D721Med (cell line): ENCODE data around the gene GANC.

Experiments
- DNase-seq: peaks from one replicate; pipeline ENCODE4 v3.0.0; 2011; ENCODE audit warnings: low spot score; ENCODE audit not compliant: insufficient read length
- FAIRE-seq: peaks from 2 replicates; lab custom pipeline; 2011; peaks lifted over from hg19 to GRCh38; lab: Jason Lieb, UNC
- CTCF ChIP-seq: IDR thresholded peaks from 2 replicates; pipeline ENCODE4 v1.5.1; 2012; ENCODE audit warnings: mild to moderate bottlenecking, control low read depth; ENCODE audit not compliant: insufficient read depth; ENCODE audit errors: missing control alignments

The GANC gene

DNA sequence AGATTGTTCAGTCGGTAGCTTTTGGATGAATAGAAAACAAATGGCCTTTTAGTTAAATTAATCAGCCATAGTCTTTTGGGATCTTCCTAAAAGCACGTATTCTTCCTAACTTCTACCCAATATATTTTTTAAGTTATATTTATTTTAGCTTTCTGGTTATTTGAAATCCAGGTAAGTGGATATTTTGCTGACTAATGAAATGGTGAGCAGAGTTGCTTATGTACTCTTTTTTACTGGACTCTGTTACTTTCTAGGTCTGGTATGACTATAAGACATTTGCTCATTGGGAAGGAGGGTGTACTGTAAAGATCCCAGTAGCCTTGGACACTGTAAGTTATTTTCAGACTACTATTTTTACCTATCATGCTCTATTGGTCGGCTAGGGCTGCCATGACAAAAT, 72.5 kb downstream of the GANC start:
- no peak for DNase-seq
- TF ChIP-seq CTCF: no peak
- FAIRE-seq: no peak

- FAIRE-seq (no peak), DNase-seq (no peak)
- TF ChIP-seq CTCF: no peak
Observed at GRCh38 chr15:42348083-42348482, 75.1 kb downstream of the GANC start.

DNA sequence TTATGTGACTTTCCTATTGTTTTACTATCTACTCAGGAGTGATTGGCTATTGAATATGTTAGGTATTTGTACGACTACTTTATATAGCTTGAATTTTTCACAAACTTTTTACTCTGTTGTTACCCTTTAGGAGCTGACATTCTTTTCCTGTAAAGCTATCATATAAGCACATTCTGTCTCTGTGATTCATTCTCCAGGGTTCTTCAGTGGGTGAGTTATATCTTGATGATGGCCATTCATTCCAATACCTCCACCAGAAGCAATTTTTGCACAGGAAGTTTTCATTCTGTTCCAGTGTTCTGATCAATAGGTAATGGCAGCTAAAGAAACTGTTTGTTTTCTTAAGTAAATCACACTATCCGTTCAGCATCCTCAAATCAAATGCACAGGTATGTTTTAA, 76.2 kb downstream of the GANC start:
- TF ChIP-seq CTCF: no peak
- DNase-seq (no peak), FAIRE-seq (no peak)

- TF ChIP-seq CTCF: no peak
Observed at GRCh38 chr15:42352401-42352800, 79.4 kb downstream of the GANC start.

GRCh38 chr15:42353061-42353460, 80.1 kb downstream of the GANC start:
- no peak for TF ChIP-seq CTCF
- no peak for FAIRE-seq
- no peak for DNase-seq

More at GRCh38 chr15:42352401-42352800, 79.4 kb downstream of the GANC start:
- no peak for FAIRE-seq
- no peak for DNase-seq

- no peak for DNase-seq
- no peak for FAIRE-seq
Observed at GRCh38 chr15:42354824-42355223, 81.8 kb downstream of the GANC start.

DNA sequence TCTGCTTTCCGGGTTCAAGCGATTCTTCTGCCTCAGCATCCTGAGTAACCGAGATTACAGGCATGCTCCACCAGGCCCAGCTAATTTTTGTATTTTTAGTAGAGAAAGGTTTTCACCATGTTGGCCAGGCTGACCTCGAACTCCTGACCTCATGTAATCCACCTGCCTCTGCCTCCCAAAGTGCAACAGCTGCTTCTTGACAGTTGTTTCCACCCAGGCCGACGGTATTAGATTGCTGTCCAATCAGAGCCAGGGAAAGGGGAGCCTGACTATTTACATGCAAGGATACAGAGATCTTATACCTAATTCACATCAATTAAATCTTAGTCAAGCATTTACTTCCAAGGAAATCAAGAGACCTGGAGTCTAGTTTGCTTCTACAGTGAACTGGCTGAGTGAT, 82.3 kb downstream of the GANC start:
- DNase-seq (no peak), FAIRE-seq (no peak)
- TF ChIP-seq CTCF: no peak

More at GRCh38 chr15:42354824-42355223, 81.8 kb downstream of the GANC start:
- TF ChIP-seq CTCF: no peak
